ENCODE data around the gene PTPA.
"Not testable (repeated sequence)": the region's sequence is repeated elsewhere in the genome, so short reads cannot be mapped to it uniquely, and the experiment has no call there.

Gene PTPA

DNA sequence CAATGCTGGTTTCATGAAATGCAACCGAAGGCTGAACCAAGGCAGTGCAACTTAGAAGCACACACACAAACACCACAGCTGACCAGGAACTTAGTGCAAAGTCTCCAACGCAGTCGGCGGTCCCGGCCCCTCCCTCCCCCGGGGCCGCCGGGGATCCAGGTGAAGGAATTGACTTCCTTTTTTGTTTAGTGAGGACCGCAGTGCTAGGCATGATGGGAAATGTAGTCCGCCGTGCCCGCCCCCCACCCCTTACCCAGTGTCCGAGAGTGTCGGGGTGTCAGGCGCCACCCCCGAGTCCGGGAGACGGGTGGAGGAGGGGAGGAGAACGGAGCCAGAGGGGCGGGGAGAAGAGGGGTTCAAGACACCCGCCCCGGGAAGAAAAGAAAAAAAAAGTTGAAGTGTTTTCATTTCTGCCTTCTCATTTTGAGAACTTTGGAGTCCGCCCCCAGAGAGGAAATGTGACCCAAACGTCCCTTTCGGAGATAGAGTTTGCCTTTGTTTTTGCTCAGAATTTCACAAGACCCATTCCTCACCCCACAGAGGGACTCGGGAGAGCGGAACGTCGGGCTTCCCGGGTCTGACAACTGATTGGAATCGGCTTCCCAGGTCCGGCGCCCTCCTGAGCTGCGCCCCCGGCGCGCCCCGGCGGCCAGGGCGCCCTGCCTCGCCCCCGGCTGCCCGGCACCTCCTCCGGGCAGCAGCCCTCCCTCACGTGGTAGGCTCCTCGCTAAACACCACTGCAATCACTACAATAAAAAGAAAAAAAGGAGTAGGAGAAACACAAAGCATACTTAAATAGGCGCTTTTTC, 64.8 kb downstream of the PTPA start:
- DNase-seq (ENCODE audit: low read depth in 2 of 2), result peak in 1 of 2 donors; percentile 35

DNA sequence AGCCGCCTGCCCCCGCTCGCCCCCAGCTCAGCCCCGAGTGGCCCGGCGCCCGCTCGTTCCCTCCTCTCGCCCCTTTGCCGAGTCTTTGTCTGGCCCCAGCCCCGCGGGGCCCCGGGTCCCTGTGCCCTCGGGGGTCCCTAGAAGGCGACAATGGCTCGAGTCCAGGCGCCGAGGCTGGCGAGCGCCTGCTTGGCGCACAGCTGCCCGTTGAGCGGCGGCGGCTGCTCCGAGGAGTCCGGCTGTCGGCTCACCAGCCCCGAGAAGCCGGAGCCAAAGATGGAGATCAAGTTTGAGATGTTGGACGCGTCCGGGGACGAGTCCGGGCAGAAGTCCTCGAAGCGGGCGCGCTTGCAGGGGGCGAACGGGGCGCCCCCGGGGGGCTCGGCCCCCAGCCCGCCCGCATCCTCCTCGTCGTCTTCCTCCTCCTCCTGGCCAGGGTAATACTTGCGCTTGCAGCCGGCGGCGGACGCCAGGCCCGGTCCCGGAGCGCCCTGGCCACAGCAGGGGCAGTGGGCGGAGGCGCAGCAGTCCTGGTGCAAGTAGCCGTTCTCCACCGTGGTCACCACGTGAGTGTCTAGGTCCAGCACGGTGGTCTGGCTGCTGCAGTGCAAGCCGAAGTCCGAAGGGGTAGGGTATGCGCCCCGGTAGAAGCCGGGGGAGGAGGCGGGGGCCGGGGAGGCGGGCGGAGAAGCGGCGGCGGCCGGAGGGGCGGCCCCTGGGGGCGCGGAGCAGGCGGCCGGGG, 65.7 kb downstream of the PTPA start:
- DNase-seq (ENCODE audit: low read depth in 2 of 2), result no peak

DNA sequence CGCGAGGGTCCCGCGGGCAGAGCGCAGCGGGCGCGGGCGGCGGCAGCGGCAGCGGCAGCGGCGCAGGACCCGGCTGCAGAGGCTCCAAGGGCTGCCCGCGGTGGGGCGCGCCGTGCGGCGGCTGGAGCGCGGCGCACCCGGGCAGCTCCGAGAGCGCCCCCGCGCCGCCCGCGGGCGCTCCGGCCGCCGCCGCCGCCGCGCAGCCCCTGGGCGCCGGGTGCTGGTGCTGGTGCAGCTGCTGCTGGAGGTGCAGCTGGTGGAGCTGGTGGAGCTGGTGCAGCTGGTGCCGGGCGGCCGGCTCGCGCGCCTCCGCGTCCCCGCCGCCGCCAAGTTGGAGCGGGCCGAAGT, 66.2 kb downstream of the PTPA start:
- DNase-seq (ENCODE audit: low read depth in 2 of 2), result no peak

DNA sequence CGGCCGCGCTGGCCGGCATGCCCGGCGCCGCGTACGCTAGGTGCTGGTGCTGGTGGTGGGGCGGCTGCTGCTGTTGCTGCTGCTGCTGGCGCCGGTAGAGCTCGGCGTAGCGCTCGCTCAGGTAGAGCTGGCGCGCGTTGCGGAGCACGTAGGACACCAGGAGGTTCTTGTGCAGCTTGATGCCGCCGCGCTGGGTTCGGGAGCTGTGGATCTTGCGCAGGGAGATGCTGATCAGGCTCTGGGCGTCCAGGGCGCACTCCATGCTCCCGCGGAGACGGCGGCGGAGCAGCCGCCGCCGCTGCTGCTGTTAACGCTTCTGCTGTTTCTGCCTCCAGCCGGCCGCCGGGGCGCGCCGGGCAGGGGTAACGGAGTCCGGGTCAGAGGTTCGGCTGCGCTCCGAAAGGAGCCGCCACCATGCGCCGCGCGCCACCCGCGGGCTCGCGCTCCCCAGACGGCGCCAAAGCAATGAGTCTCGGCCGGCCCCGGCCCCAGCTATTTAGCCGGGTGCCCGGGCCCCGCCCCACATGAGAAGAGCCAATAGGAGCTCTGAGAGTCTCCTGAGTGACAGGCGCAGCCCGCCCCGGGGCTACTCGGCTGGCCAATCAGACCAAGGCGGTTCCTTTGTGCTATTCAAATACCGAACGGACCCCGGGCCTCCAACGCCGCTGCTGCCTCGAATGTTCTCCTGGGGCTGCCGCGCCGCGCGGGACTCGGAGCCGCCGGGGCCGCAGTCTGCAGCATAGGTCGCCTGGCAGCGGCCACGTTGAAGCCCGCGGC, 66.8 kb downstream of the PTPA start, which contains the start of gene IER5L:
IER5L (minus strand) TSS at position 471 of the 777 bp plus-strand sequence; CDS start at position 262, 209 bp downstream.
- peak; percentile 88 for DNase-seq (ENCODE audit: low read depth in 2 of 2)

DNA sequence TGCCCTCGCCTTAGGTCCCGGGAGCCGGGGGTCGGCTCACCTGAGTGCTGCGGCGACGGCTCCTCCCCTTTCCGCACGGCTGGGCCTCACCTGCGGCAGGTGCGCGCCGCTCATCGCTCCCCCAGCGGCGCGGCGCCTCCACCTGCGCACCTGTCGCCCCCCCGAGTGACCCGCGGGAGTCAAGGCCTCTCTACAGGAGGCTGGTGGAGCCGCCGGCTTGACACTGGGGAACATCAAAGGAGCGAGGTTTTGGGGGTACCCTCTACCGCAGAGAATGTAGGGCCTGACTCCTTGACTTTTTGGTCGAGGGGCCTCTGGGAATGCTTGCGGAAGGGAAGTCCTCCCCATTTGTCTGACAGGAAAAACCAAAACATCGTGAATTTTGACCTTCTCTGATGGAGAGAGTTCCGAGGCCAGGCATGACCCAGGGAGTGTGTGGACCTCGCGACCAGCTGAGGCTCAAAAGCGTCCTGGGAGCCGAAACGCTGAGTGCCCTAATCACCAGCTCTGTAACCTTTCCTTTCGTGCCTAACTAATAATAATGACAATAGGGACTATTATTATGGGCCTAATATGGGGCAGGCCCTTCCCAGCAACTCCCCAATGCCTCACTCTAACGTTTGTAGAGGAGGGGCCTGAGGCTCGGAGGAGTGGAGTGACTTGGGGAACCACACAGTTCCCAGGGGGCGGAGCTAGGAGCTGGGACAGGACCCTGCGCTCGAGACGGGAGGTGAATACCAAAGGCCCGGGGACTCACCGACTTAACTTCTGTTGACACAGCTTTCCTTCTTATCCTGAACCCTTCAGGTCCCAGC, 67.6 kb downstream of the PTPA start:
- DNase-seq (ENCODE audit: low read depth in 2 of 2), result no peak

DNA sequence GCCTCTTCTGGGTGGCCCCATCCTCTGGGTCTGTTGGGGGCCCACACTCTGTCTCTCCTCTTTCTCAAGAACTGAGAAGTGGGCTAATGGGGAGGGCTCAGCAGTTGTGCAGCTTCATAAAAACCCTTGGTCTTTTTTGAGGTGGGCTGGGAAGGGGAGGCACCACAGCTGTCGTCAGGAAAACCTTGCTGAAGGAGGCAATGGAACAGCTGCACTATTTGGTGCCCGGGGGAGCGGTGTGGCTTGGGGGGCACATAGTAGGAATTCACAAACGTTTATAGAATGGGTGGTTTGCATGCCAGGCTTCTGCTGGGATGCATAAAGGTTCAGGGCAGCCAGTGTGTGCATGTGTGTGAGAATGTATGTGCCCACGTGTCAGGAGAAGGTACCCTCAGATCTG, 70.0 kb downstream of the PTPA start:
- DNase-seq (ENCODE audit: low read depth in 2 of 2), result no peak

DNA sequence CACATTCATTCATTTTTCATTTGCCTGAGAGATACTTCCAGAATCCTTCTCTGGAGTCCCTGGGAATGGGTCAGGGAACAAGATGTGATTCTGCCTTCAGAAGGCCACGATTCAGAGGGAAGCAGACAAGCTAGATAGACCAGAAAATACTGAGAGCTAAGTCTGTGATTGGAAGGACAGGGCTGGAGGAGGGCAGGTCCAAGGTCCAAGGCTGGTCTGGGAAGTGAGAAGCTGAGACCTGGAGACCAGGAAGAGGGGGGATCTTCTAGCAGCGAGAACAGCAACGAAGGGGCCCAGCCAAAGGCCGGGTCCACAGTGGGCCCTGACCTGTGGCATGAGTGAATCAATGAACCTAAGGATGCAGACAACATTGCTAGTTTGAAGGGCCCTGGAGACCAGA, 70.9 kb downstream of the PTPA start:
- DNase-seq (ENCODE audit: low read depth in 2 of 2), result no peak

DNA sequence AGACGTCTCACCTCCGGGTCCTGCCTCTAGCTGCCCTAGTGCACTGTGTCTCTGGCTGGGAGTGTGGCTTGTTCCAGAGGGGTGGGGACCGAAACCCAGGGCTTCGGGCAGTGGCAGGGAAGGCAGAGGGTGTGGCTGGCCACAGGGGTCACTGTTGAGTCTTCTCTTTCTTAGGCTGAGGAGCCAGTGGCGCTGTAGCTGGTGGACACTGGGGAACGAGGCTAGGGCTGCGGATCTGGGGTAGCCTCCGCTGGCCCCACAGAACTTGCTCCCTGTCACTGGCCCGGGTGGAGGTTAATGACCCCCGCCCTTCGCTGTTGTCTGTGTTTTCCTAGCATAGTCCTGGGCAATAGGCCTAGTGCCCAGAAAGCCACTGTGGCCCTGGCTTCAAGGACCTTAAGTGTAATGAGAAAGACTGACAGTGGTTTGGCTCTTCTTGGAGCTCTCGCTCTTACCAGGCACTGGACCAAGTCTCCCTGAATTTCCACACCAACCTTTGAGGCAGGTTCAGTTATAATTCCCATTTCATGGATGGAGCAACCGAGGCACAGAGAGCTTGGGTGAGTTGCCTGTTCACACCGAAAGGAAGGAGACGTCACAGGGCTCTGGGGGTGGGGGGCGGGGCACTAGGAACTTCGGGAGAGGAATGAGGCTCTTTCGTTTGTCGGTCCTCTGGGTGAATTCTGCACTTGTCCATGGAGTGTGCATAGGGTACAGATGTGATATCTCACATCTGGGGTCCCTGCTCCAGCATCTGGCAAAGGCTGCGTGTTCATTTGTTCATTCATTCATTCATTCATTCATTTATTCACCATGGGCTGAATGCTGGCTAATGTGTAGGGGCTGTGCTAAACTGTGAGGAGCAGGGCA, 71.6 kb downstream of the PTPA start:
- DNase-seq (ENCODE audit: low read depth in 2 of 2), result no peak

DNA sequence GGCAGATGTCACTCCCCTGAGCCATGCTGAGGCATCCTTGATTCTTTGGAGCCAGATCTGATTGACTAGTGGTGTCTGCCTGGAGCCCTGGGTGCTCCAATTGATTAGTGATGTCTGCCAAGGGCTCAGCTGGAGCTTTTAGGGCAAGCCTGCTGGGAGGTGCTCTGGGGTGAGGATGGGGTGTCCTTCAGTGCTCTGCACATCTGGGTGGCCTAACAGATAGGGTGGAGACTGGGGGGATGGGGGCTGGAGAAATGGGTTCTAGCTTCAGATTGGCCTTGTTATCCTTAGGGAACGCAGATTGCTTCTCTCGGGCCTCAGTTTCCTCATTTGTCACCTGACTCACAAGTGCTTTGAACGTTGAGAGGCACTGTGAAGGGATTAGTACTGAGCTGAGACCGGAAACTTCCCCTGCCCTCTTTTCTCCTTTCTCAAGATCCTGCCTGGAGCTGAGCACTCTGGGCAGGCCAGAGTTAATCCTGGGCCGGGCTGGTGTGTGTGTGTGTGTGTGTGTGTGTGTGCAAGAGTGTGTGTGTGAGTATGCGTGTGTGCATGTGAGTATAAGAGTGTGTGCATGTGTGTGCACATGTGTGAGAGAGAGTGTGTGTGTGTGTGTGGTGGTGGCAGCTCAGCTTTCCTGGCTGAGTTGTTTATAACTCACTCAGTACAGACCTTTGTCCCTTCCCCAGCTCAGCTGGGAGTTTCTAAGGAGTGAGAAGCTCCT, 72.4 kb downstream of the PTPA start:
- DNase-seq (ENCODE audit: low read depth in 2 of 2), result no peak

DNA sequence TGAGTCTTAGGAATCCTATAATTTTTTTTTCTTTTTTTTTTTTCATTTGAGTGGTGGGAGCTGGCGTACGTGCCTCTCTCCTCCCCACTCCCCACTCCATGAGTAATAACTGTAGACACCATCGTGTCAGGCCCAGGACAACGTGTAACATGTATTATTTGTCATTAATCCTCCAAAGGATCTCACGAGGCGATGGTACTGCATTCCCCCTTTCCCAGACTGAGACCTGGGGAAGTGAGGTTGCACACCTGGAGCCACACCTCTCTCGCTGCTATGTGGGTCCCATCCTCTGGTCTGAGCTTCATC, 73.0 kb downstream of the PTPA start:
- no peak for DNase-seq (ENCODE audit: low read depth in 2 of 2)

DNA sequence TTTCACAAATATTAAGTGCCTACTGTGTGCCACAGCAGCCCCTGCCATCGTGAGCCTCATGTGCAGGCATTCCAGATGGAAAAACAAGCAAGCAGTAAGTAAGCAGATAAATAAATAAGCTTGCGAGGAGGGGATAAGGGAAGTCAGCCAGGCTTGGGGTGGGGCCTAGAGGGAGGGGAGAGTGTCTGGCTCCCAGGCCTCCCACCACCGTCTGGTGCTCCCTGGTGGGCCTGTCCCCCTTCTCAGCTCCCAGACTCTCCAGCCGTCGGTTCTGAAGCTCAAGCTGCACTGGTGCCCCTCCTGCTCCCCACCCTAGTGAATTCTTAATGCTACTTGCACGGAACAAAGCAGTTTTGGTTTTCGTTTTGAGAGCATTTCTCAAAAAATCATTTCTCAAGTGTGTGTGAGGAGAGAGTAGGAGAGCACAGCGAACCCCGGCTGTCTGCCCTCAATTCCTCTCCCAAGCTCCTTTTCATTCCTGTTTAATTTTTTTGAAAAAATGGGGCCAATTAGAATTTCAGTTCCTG, 73.4 kb downstream of the PTPA start:
- no peak for DNase-seq (ENCODE audit: low read depth in 2 of 2)

DNA sequence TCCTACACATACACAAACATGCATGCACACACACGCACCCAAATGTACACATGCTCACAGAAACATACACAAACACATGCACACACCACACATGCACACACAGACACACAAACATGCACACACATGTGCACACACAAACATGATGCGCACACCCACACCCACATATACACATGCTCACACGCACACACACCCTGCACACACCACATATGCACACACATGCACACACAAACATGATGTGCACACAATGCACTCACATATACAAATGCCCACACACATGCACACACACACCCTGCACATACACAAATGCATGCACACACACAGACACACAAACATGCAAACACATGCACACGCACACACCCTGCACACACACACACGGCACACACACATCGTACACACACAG, 74.2 kb downstream of the PTPA start:
- no peak for DNase-seq (ENCODE audit: low read depth in 2 of 2)

DNA sequence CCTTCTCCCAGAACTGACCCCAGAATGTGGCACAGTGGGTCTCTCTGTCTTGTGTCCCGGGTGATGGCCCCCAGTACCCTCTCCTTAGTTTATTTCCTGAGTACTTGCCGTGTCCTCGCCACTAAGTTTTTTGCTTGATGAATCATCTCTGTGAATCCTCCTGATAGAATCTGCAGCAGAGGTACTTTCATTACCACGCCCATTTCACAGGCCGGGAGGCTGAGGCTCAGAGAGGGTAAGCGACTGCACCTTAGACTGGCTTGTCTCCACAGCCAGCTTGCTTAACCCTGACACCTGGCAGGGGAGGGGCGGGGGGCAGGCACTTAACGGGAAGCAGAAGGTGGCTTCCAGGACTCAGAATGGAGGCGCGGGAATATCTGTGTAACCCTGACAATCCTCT, 74.8 kb downstream of the PTPA start:
- no peak for DNase-seq (ENCODE audit: low read depth in 2 of 2)

DNA sequence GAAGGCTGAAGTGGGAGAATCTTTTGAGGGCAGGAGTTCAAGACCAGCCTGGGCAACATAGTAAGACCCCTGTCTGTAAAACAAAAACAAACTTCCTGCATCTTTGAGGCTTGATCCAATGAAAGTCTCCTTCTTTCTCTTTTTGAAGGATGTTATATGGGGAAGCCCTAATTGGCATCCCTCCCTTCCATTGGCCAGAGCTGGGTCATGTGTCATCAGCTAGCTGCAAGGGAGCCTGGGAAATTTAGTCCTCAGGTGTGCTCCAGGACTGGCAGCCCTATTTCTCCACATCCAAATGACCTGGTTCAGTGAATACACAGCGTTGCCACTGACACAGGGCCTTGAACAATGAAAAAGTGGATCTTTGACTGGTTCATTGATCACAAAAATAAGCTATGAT, 75.8 kb downstream of the PTPA start:
- DNase-seq (ENCODE audit: low read depth in 2 of 2), result no peak

DNA sequence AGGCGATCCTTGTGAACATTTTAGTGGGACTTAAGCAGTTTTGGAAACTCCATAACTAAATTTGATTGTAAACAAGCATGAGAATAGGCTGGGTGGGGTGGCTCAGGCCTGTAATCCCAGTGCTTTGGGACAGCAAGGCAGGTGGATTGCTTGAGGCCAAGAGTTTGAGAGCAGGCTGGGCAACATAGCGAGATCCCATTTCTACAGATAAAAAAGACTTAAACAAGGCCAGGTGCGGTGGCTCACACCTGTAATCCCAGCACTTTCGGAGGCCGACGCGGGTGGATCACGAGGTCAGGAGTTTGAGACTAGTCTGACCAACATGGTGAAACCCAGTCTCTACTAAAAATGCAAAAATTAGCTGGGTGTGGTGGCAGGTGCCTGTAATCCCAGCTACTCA, 78.8 kb downstream of the PTPA start:
- DNase-seq (ENCODE audit: low read depth in 2 of 2), result not testable (repeated sequence)

DNA sequence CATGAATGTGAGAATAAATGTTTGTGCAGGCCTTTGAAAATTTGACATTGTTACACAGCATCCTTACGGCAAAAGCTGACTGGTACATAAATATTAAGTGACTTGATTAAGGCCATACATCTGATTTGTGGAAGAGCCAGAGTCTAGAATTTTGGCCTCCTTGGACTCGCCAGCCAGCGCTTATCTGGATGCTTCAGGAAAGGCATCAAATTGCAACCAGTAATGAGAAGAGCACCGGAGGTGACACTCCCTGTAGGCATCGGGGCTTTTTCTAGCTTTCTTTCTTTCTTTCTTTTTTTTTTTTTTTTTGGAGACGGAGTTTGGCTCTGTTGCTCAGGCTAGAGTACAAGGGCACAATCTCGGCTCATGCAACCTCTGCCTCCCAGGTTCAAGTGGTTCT, 80.0 kb downstream of the PTPA start:
- no peak for DNase-seq (ENCODE audit: low read depth in 2 of 2)

DNA sequence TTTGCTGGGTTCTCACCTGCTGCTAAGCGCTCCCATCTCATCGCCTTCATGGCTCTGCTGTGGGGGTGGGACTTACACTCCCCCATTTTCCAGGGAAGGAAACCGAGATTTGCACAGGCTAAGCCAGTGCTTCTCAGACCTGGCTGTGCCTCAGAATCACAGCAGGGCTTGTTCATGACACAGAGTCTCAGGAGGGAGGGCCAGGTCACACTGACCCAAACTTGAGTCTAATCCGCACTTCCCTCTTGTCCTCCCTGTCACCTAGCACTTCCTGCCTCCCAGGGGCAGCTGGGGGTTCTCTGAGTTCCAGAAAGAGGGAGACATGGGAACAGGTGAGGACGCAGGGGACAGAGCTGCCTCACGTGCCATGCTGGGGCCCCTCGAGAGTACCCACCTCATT, 82.4 kb downstream of the PTPA start:
- DNase-seq (ENCODE audit: low read depth in 2 of 2), result no peak

DNA sequence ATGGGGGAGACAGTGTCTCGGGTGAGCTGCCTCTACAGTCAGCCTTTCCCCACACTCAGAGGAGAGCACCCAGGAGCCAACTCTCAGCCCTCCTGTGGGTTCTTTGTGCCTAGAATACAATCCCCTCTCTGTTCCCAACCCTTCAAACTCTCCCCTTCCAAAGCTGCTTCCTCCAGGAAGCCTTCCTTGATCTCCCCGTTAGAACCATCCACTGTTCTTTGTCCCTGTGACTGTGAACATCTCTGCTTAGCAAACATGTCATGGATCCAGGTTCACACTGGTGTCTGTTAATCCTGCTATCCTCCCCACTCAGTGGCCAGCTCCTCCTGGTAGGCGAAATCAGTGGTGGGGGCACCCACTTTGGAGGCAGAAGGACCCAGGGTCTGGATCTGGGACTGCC, 83.0 kb downstream of the PTPA start:
- DNase-seq (ENCODE audit: low read depth in 2 of 2), result no peak

DNA sequence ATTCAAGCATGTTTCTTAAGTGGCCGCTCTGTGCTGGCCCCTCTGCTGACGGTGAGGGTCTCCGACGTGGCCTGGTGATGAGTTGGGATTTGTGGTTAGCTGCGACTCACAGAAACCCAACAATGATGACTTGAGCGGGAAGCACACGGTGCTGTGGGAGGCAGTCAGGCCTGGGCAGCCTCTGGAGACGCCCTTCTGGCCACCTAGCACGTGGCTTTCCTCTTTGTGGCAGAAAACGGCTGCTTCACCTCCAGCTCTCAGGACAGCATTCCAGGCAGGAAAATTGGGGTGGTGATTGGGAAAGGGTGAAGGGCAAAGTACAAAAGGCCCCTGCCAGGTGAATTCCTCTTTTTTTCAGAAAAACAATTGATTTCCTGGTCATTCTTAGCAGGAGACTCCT, 84.4 kb downstream of the PTPA start:
- no peak for DNase-seq (ENCODE audit: low read depth in 2 of 2)

DNA sequence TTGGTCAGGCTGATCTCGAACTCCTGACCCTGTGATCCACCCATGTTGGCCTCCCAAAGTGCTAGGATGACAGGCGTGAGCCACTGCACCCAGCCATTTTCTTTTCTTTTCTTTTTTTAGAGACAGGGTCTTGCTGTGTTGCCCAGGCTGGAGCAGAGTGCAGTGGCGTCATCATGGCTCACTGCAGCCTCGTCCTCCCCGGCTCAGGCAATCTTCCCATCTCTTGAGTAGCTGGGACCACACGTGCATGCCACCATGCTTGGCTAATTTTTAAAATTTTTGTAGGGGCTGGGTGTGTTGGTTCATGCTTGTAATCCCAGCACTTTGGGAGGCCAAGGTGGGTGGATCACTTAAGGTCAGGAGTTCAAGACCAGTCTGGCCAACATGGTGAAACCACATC, 85.8 kb downstream of the PTPA start:
- DNase-seq (ENCODE audit: low read depth in 2 of 2), result not testable (repeated sequence)
